ENCODE measurements around the gene SASH1.

DNA sequence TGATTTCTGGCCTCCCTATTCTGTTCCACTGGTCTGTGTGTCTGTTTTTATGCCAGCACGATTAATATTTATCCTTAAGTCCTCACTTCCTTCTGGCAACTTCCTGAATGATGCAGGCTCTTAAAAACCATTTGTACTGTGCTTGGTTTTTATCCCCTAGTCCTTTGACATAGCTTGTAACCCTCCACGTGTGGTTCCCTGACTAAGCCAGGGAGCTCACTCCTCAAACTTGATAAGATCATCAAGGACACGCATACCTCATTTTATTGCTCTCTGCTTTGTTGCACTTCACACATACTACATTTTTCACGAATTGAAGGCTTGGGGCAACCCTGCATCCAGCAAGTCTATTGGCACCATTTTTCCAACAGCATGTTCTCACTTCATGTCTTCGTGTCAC, 237.8 kb downstream of the SASH1 start:
- no peak for TF ChIP-seq POLR2A (IDR thresholded peaks at IDR 0.05; ENCODE audit: low read length)
- TF ChIP-seq GATA1 (IDR thresholded peaks at IDR 0.05; ENCODE audit: low read depth, low read length), result no peak
